Suprapubic skin (tissue), 4 donors: Measurements from ENCODE around the gene OGT. TPM values are rescaled to one million over a fixed set of nuclear protein-coding genes. Genes with fewer than 3 reads are reported as not detected.
"Not testable (repeated sequence)": the region's sequence is repeated elsewhere in the genome, so short reads cannot be mapped to it uniquely, and the experiment has no call there.

Source experiments
- DNase-seq, 2 donors: peaks; one replicate each; pipeline ENCODE4 v3.0.0-alpha.2; 2019; ENCODE audit warnings: low spot score in 2 of 2
- H3K27ac ChIP-seq: fragments of 200-600 bp; sonication (generic); one replicate; pipeline ENCODE4 v1.5.1; 2019
- H3K27me3 ChIP-seq: fragments of 200-600 bp; sonication (generic); one replicate; pipeline ENCODE4 v1.5.1; 2019
- H3K36me3 ChIP-seq: fragments of 200-600 bp; sonication (generic); one replicate; pipeline ENCODE4 v1.5.1; 2019
- H3K4me1 ChIP-seq: fragments of 200-600 bp; sonication (generic); one replicate; pipeline ENCODE4 v1.5.1; 2019
- H3K4me3 ChIP-seq: fragments of 200-600 bp; sonication (generic); one replicate; pipeline ENCODE4 v1.5.1; 2019; ENCODE audit warnings: mild to moderate bottlenecking
- H3K9me3 ChIP-seq: fragments of 200-600 bp; sonication (generic); one replicate; pipeline ENCODE4 v1.5.1; 2019
- CTCF ChIP-seq, 2 donors: fragments of 200-600 bp in 1 of 2; fragments of 450-650 bp in 1 of 2; sonication (generic) in 1 of 2; IDR thresholded peaks; one replicate each; pipeline ENCODE4 v1.5.1; 2016 to 2019; ENCODE audit warnings: antibody characterized with exemption in 2 of 2, mild to moderate bottlenecking in 1 of 2, moderate library complexity in 1 of 2
- EP300 ChIP-seq: sonication (generic); formaldehyde crosslinking; IDR thresholded peaks from one replicate; pipeline ENCODE4 v1.6.1; 2017; ENCODE audit warnings: antibody characterized with exemption
- POLR2A ChIP-seq, 2 donors: fragments of 450-650 bp; IDR thresholded peaks; one replicate each; pipeline ENCODE4 v1.6.1; 2017; ENCODE audit warnings: antibody characterized with exemption in 2 of 2, mild to moderate bottlenecking in 2 of 2, moderate library complexity in 2 of 2
- POLR2AphosphoS5 ChIP-seq, 3 donors: sonication (generic); formaldehyde crosslinking; IDR thresholded peaks; one replicate each; pipeline ENCODE4 v1.6.1; 2017; ENCODE audit warnings: antibody characterized with exemption in 3 of 3
- WGBS: methylation state at CpG from one replicate; pipeline ENCODE4 v1.1.5; 2018; 5-methylcytosine and 5-hydroxymethylcytosine counted together
- total RNA-seq, 4 donors: library from RNA; depleted of rRNA; stranded (reverse); fragments of >200 nt; gene quantifications; one replicate each; pipeline ENCODE4 v1.1.0, GENCODE V29; 2016

The OGT gene
- total RNA-seq, 4 donors from 2014 or later, result 133 to 450 (median 159) TPM

GRCh38 chrX:71546879-71547278 lies 14.0 kb downstream of the OGT start:
- no peaks in the 10 kb centered on the region for H3K27me3 ChIP-seq
- peaks cover 36% of the 10 kb centered on the region for H3K36me3 ChIP-seq
- H3K27ac ChIP-seq, result no peak overlapping the region
- H3K9me3 ChIP-seq, result no peaks in the 10 kb centered on the region
- peaks cover 10% of the 10 kb centered on the region for H3K4me1 ChIP-seq
- no peak for DNase-seq
- WGBS, result 93% methylated on average over 13 of the region's 13 CpGs
- no peak overlapping the region for H3K4me3 ChIP-seq
- TF ChIP-seq EP300, result no peak
- TF ChIP-seq POLR2A (IDR thresholded peaks at IDR 0.05), result no peak

- no peak overlapping the region for H3K4me3 ChIP-seq
- no peaks in the 10 kb centered on the region for H3K27me3 ChIP-seq
- H3K36me3 ChIP-seq, result peaks cover 39% of the 10 kb centered on the region
- peaks cover 8% of the 10 kb centered on the region for H3K4me1 ChIP-seq
- DNase-seq, result no peak
- no peaks in the 10 kb centered on the region for H3K9me3 ChIP-seq
- TF ChIP-seq EP300, result no peak
- no peak for TF ChIP-seq CTCF (IDR thresholded peaks at IDR 0.05)
- no peak for TF ChIP-seq POLR2AphosphoS5 (IDR thresholded peaks at IDR 0.05)
- TF ChIP-seq POLR2A (IDR thresholded peaks at IDR 0.05), result no peak
- H3K27ac ChIP-seq, result no peak overlapping the region
- WGBS, result 87% methylated on average over 7 of the region's 7 CpGs
Measured at GRCh38 chrX:71547339-71547738, 14.4 kb downstream of the OGT start.

GRCh38 chrX:71549986-71550385 lies 17.1 kb downstream of the OGT start:
- no peaks in the 10 kb centered on the region for H3K9me3 ChIP-seq
- no peak overlapping the region for H3K4me3 ChIP-seq
- no peak for DNase-seq
- 65% methylated on average over 1 of the region's 1 CpG for WGBS
- no peaks in the 10 kb centered on the region for H3K27me3 ChIP-seq
- no peaks in the 10 kb centered on the region for H3K4me1 ChIP-seq
- no peak for TF ChIP-seq POLR2A (IDR thresholded peaks at IDR 0.05)
- no peak for TF ChIP-seq CTCF (IDR thresholded peaks at IDR 0.05)
- no peak for TF ChIP-seq POLR2AphosphoS5 (IDR thresholded peaks at IDR 0.05)
- no peak for TF ChIP-seq EP300
- H3K27ac ChIP-seq, result no peak overlapping the region
- peaks cover 34% of the 10 kb centered on the region for H3K36me3 ChIP-seq

GRCh38 chrX:71550578-71550977 lies 17.7 kb downstream of the OGT start:
- Histone ChIP-seq H3K27me3 (no peaks in the 10 kb centered on the region), H3K4me3 (no peak overlapping the region), H3K4me1 (no peaks in the 10 kb centered on the region), H3K36me3 (peaks cover 36% of the 10 kb centered on the region), H3K9me3 (no peaks in the 10 kb centered on the region), H3K27ac (no peak overlapping the region)
- WGBS, result 79% methylated on average over 3 of the region's 3 CpGs
- DNase-seq, result no peak
- TF ChIP-seq POLR2A (IDR thresholded peaks at IDR 0.05), result no peak
- TF ChIP-seq CTCF (IDR thresholded peaks at IDR 0.05), result no peak
- TF ChIP-seq POLR2AphosphoS5 (IDR thresholded peaks at IDR 0.05), result no peak
- TF ChIP-seq EP300, result no peak

GRCh38 chrX:71556036-71556435 lies 23.1 kb downstream of the OGT start:
- H3K27me3 ChIP-seq, result no peaks in the 10 kb centered on the region
- peaks cover 47% of the 10 kb centered on the region for H3K36me3 ChIP-seq
- H3K9me3 ChIP-seq, result no peaks in the 10 kb centered on the region
- 88% methylated on average over 3 of the region's 3 CpGs for WGBS
- H3K27ac ChIP-seq, result no peak overlapping the region
- TF ChIP-seq POLR2A (IDR thresholded peaks at IDR 0.05) (no peak), EP300 (no peak), POLR2AphosphoS5 (IDR thresholded peaks at IDR 0.05) (no peak), CTCF (IDR thresholded peaks at IDR 0.05) (no peak)
- no peak for DNase-seq
- H3K4me1 ChIP-seq, result no peaks in the 10 kb centered on the region
- no peak overlapping the region for H3K4me3 ChIP-seq

- TF ChIP-seq EP300, result no peak
- Histone ChIP-seq H3K4me1 (no peaks in the 10 kb centered on the region), H3K27ac (no peak overlapping the region), H3K9me3 (no peaks in the 10 kb centered on the region), H3K4me3 (no peak overlapping the region), H3K36me3 (peaks cover 71% of the 10 kb centered on the region), H3K27me3 (no peaks in the 10 kb centered on the region)
- no peak for DNase-seq
- WGBS, result 80% methylated on average over 5 of the region's 5 CpGs
Measured at GRCh38 chrX:71558920-71559319, 26.0 kb downstream of the OGT start.

GRCh38 chrX:71559773-71560172 lies 26.9 kb downstream of the OGT start:
- peaks cover 79% of the 10 kb centered on the region for H3K36me3 ChIP-seq
- H3K9me3 ChIP-seq, result not testable (repeated sequence)
- 85% methylated on average over 6 of the region's 6 CpGs for WGBS

More at GRCh38 chrX:71559773-71560172, 26.9 kb downstream of the OGT start:
- not testable (repeated sequence) for H3K4me3 ChIP-seq, DNase-seq, H3K4me1 ChIP-seq, H3K27me3 ChIP-seq, H3K27ac ChIP-seq
